GM13977 (cell line): ENCODE results near the gene EPB41L5.
"Not testable (repeated sequence)": the region's sequence is repeated elsewhere in the genome, so short reads cannot be mapped to it uniquely, and the experiment has no call there.

Experiments used
- DNase-seq: peaks from one replicate; pipeline ENCODE4 v3.0.0; 2012; ENCODE audit warnings: low spot score
- CTCF ChIP-seq: IDR thresholded peaks from 2 replicates; pipeline ENCODE4 v1.5.1; 2012; ENCODE audit warnings: mild to moderate bottlenecking, control low read depth; ENCODE audit not compliant: insufficient read depth; ENCODE audit errors: extremely low read depth, missing control alignments
- in situ Hi-C: fragments of 300-500 bp; cut with MboI; formaldehyde crosslinking; loops from one replicate; pipeline ENCODE4 v1.12.0; 2022; ENCODE audit warnings: low sequenced_read_pairs, low pct_unique_long_range_greater_than_20kb, mixed read lengths, inconsistent platforms; ENCODE audit not compliant: unreplicated experiment

The EPB41L5 gene

GRCh38 chr2:120016800-120017199 lies 3.9 kb downstream of the EPB41L5 start:
- TF ChIP-seq CTCF: no peak
- in situ Hi-C loops: no loop called here
- DNase-seq: no peak

- in situ Hi-C loops: no loop called here
- TF ChIP-seq CTCF: no peak
- DNase-seq: no peak
Measured at GRCh38 chr2:120017201-120017600, 4.3 kb downstream of the EPB41L5 start.

GRCh38 chr2:120018549-120018948 lies 5.7 kb downstream of the EPB41L5 start:
- in situ Hi-C loops: no loop called here
- no peak for DNase-seq
- no peak for TF ChIP-seq CTCF

GRCh38 chr2:120020554-120020953 lies 7.7 kb downstream of the EPB41L5 start:
- DNase-seq: no peak
- in situ Hi-C loops: no loop called here
- no peak for TF ChIP-seq CTCF

- in situ Hi-C loops, DNase-seq: not testable (repeated sequence)
Measured at GRCh38 chr2:120022505-120022904, 9.6 kb downstream of the EPB41L5 start.

GRCh38 chr2:120026890-120027289 lies 14.0 kb downstream of the EPB41L5 start:
- in situ Hi-C loops: no loop called here
- TF ChIP-seq CTCF: no peak
- no peak for DNase-seq

- no peak for DNase-seq
- no peak for TF ChIP-seq CTCF
- in situ Hi-C loops: no loop called here
Measured at GRCh38 chr2:120028795-120029194, 15.9 kb downstream of the EPB41L5 start.
